Measurements from ENCODE around the gene PAM. TPM values are rescaled to one million over a fixed set of nuclear protein-coding genes. Genes with fewer than 3 reads are reported as not detected.

PAM gene
- total RNA-seq, 1 experiment from 2014 or later: 131 TPM

DNA sequence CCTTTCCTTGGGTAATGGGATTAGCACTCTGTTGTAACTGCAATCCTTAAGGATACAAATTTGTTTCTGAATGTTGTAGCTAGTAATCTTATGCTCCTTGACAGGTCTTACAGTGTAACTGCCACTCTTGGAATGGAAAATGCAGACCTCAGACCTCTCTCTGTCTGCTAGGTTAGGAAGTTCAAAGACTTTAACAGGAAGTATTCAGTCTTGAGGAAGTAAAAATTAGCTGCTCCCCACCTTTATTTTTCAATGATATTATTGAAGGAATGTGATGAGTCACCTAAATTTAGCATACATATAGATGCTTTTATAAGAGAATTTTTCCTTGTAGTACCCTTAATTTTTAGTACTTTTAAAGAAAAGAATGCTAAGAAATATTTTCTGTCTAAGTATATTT lies 71.5 kb downstream of the PAM start:
- no peak for DNase-seq (ENCODE audit: low read depth, low spot score)
- Histone ChIP-seq H3K4me3 (ENCODE audit: low read depth in 2 of 2, low read length in 2 of 2) (no peak overlapping the region), H3K4me1 (ENCODE audit: control insufficient read depth, insufficient read depth, low read length) (no peaks in the 10 kb centered on the region), H3K27ac (ENCODE audit: low read length) (no peak overlapping the region), H3K36me3 (ENCODE audit: control insufficient read depth, insufficient read depth, low read length) (no peaks in the 10 kb centered on the region), H3K27me3 (ENCODE audit: control insufficient read depth, insufficient read depth, low read length) (no peaks in the 10 kb centered on the region), H3K9me3 (ENCODE audit: control insufficient read depth, insufficient read depth, low read depth, low read length) (peaks cover 5% of the 10 kb centered on the region; the same call in 1 of the 2 replicates)
- ChIA-PET POLR2A (no interaction called here), CTCF (no interaction called here)
- BruUV-seq (replicated peaks): no TSS peak
- in situ Hi-C loops (cut with HindIII; ENCODE audit: low pct_unique_long_range_greater_than_20kb, low sequenced_read_pairs): no loop called here
- TF ChIP-seq TCF7L2 (IDR thresholded peaks at IDR 0.05; ENCODE audit: low read depth, low read length) (no peak), SIN3A (IDR thresholded peaks at IDR 0.05; ENCODE audit: borderline replicate concordance, insufficient read depth, low read depth, low read length) (no peak), POLR2AphosphoS5 (IDR thresholded peaks at IDR 0.05; ENCODE audit: low read depth, low read length) (no peak), CTCF (IDR thresholded peaks at IDR 0.05) (no peak), REST (IDR thresholded peaks at IDR 0.05; ENCODE audit: insufficient read depth in 1 of 2, low read depth in 2 of 2, low read length in 1 of 2) (no peak)
- intact Hi-C loops (cut with micrococcal nuclease; ENCODE audit: unreplicated experiment): loop anchor here (10.0 kb wide), 1 partner anchor 1358 kb away; no protein-coding TSS in a partner anchor
- no peak for ATAC-seq

- no peaks in the 10 kb centered on the region for H3K4me1 ChIP-seq (ENCODE audit: control insufficient read depth, insufficient read depth, low read length)
- H3K27me3 ChIP-seq (ENCODE audit: control insufficient read depth, insufficient read depth, low read length): no peaks in the 10 kb centered on the region
- ChIA-PET CTCF (no interaction called here), POLR2A (no interaction called here)
- no peak for TF ChIP-seq CTCF (IDR thresholded peaks at IDR 0.05)
- TF ChIP-seq SIN3A (IDR thresholded peaks at IDR 0.05; ENCODE audit: borderline replicate concordance, insufficient read depth, low read depth, low read length): no peak
- no peak for TF ChIP-seq POLR2AphosphoS5 (IDR thresholded peaks at IDR 0.05; ENCODE audit: low read depth, low read length)
- no peak for TF ChIP-seq TCF7L2 (IDR thresholded peaks at IDR 0.05; ENCODE audit: low read depth, low read length)
- TF ChIP-seq REST (IDR thresholded peaks at IDR 0.05; ENCODE audit: insufficient read depth in 1 of 2, low read depth in 2 of 2, low read length in 1 of 2): no peak
- DNase-seq (ENCODE audit: low read depth, low spot score) (no peak), ATAC-seq (no peak)
- H3K4me3 ChIP-seq (ENCODE audit: low read depth in 2 of 2, low read length in 2 of 2): no peak overlapping the region
- BruUV-seq (replicated peaks): no TSS peak
- no peaks in the 10 kb centered on the region for H3K36me3 ChIP-seq (ENCODE audit: control insufficient read depth, insufficient read depth, low read length)
- H3K27ac ChIP-seq (ENCODE audit: low read length): no peak overlapping the region
- intact Hi-C loops (cut with micrococcal nuclease; ENCODE audit: unreplicated experiment): no loop called here
- in situ Hi-C loops (cut with HindIII; ENCODE audit: low pct_unique_long_range_greater_than_20kb, low sequenced_read_pairs): no loop called here
- peaks cover 5% of the 10 kb centered on the region; the same call in 1 of the 2 replicates for H3K9me3 ChIP-seq (ENCODE audit: control insufficient read depth, insufficient read depth, low read depth, low read length)
These were observed 75.1 kb downstream of the PAM start for GRCh38 chr5:102830241-102830640.

Data from Panc1 (cell line).